Activated gamma-delta T cell (primary cell): ENCODE data around the gene PXDN.
"Not testable (repeated sequence)": the region's sequence is repeated elsewhere in the genome, so short reads cannot be mapped to it uniquely, and the experiment has no call there.

Source experiments
- DNase-seq: peaks from one replicate; lab custom pipeline; 2025; lab: John Stamatoyannopoulos, UW

PXDN gene

GRCh38 chr2:1705557-1706076, 38.7 kb downstream of the PXDN start:
- DNase-seq = no peak

GRCh38 chr2:1704631-1705556, 39.4 kb downstream of the PXDN start:
- no peak for DNase-seq

- no peak for DNase-seq
Observed at GRCh38 chr2:1702186-1702565, 42.1 kb downstream of the PXDN start.

GRCh38 chr2:1701556-1702185, 42.6 kb downstream of the PXDN start:
- no peak for DNase-seq

GRCh38 chr2:1701020-1701419, 43.3 kb downstream of the PXDN start:
- no peak for DNase-seq

- not testable (repeated sequence) for DNase-seq
Observed at GRCh38 chr2:1700427-1700826, 43.9 kb downstream of the PXDN start.

- DNase-seq = no peak
Observed at GRCh38 chr2:1698188-1698945, 45.9 kb downstream of the PXDN start.

GRCh38 chr2:1697601-1698000, 46.7 kb downstream of the PXDN start:
- no peak for DNase-seq

- DNase-seq = no peak
Observed at GRCh38 chr2:1696472-1696871, 47.8 kb downstream of the PXDN start.

GRCh38 chr2:1694371-1695271, 49.7 kb downstream of the PXDN start:
- DNase-seq = no peak

GRCh38 chr2:1693723-1694122, 50.6 kb downstream of the PXDN start:
- no peak for DNase-seq

GRCh38 chr2:1692342-1692741, 52.0 kb downstream of the PXDN start:
- no peak for DNase-seq

GRCh38 chr2:1691366-1691765, 52.9 kb downstream of the PXDN start:
- DNase-seq = no peak

GRCh38 chr2:1690056-1690775, 54.1 kb downstream of the PXDN start:
- DNase-seq = no peak

- DNase-seq = no peak
Observed at GRCh38 chr2:1688859-1689258, 55.5 kb downstream of the PXDN start.

- DNase-seq = no peak
Observed at GRCh38 chr2:1688161-1688560, 56.2 kb downstream of the PXDN start.

- no peak for DNase-seq
Observed at GRCh38 chr2:1687254-1687653, 57.1 kb downstream of the PXDN start.

GRCh38 chr2:1686784-1687105, 57.6 kb downstream of the PXDN start:
- DNase-seq = no peak

GRCh38 chr2:1685957-1686783, 58.1 kb downstream of the PXDN start:
- no peak for DNase-seq
